GM12872 (cell line): ENCODE results near the gene HSF2.

Source experiments
- TF ChIP-seq, protein P1 (sequence below): IDR thresholded peaks from 3 replicates; pipeline ENCODE4 v1.5.1; 2011; ENCODE audit warnings: low read depth, mild to moderate bottlenecking, low read length, moderate library complexity; ENCODE audit not compliant: insufficient read depth

HSF2 gene

DNA sequence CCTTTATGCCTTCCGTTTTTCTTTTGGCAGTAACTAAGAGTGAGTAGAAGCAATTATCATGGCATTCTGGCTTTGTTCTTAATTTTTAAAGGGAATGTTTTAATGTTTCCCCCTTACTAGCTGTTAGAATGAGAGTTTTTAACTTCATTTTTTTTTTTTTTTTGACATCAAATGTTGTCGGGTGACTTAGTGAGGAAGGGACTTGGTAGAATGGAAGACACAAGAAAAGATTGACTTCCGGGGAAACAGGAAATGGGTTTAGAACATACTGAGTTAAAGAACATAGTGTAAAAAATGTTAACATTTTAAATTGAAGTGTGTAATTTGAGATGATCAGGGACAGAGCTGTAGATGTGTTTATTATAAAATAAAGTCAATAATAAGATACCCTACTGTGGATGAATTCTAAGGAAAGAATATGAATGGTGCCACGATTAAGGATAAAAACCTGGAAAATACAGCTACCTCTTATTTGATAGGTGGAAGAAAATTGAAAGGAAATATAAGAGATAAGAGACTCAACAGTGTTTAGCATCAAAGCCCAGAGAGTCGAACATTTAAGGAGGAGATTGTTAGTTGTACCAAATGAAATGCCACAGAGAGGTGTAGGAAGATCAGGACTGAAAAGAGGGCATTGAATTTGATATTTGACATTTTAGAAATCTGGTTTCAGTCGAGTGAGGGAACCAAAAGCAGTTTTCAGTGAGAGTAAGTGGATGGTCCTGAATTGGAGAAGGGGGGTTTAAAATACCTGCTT lies 9.4 kb downstream of the HSF2 start:
- TF ChIP-seq, protein P1, sequence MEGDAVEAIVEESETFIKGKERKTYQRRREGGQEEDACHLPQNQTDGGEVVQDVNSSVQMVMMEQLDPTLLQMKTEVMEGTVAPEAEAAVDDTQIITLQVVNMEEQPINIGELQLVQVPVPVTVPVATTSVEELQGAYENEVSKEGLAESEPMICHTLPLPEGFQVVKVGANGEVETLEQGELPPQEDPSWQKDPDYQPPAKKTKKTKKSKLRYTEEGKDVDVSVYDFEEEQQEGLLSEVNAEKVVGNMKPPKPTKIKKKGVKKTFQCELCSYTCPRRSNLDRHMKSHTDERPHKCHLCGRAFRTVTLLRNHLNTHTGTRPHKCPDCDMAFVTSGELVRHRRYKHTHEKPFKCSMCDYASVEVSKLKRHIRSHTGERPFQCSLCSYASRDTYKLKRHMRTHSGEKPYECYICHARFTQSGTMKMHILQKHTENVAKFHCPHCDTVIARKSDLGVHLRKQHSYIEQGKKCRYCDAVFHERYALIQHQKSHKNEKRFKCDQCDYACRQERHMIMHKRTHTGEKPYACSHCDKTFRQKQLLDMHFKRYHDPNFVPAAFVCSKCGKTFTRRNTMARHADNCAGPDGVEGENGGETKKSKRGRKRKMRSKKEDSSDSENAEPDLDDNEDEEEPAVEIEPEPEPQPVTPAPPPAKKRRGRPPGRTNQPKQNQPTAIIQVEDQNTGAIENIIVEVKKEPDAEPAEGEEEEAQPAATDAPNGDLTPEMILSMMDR: no peak

DNA sequence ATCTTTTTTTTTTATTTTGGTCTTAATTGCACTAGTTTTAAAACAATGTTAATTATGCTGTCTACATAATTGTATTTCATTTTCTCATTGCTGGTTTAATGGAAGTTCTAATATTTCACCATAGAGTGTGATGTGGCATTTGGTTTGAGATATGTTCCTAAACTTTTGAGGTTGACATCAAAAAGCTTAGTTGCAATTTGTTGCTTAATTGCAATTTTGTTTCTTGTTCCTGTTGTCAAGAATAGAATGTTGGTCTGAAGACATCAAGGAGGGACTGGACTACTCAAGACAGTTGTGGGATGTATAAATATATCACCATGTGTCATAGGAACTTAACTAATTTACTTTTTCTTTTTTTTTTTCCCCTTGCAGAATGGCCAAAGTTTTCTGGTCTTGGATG lies 12.5 kb downstream of the HSF2 start:
- TF ChIP-seq, protein P1: no peak

DNA sequence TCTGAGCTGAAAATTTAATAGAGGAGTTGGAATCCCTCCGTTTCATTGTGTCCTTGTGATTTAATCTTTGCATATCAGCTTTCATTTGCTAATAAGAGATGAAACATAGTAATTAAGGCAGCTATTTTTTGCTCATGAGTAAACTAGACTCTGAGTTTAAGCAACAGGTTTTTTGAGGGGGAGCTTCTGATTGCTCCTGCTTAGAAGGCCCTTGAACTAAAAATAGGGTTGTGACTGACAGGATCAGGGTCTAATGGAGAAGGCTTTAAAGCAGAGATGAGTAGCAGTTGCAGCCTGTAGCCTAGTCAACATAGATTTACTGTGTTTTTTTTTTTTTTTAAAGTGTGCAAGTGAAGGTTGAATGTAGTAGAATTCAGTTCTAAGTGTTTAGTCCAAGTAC lies 17.4 kb downstream of the HSF2 start:
- TF ChIP-seq, protein P1: no peak

DNA sequence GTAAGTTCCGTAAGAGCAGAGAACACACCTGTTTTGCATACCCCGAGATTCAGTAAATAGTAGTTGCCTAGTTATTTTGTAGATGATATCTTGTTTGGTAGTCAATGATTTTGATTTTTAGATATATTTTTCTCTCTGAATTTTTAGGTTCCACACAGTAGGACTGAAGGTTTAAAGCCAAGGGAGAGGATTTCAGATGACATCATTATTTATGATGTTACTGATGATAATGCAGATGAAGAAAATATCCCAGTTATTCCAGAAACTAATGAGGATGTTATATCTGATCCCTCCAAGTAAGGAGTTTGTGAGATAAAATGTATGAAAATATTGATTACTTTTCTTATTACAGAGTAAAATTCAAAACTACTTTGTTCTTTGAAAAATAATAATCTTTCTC lies 22.6 kb downstream of the HSF2 start:
- TF ChIP-seq, protein P1: no peak

DNA sequence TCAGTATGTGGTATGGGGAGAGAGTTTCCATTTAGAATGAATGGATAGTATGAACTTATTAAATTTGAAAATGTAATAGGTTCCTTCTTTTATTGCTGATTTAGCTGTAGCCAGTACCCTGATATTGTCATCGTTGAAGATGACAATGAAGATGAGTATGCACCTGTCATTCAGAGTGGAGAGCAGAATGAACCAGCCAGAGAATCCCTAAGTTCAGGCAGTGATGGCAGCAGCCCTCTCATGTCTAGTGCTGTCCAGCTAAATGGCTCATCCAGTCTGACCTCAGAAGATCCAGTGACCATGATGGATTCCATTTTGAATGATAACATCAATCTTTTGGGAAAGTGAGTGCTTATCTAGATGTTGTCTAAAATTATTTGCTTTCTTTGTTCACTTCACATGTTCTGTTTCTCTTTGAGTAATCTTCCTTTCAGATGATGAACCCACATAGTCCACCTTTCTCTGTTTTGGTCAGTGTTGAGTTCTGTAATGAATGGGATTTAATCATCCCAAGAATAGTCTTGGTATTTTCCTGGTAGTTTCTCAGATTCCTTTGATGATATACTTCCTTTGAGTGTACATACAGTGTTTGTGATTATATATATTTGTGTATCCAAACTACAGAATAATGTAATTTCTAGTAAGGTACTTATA lies 23.3 kb downstream of the HSF2 start:
- TF ChIP-seq, protein P1: no peak

DNA sequence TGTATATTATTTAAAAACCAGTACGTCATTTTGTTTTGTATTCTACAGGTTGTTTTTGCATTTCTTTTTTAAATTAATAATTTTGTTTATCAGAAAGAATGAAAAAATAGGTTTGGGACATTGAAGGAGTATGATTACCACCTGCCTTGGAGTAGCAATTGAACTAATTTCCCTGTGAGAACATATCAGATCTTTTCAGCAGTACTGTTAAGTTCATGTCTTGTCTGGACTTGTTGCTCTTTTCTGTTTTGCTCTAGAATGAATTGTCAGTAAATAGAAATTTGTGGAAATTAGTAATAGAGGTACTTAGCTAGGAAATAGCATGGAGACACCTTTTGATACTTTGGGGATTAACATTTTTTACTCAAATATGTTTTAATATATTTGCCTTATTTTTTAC lies 24.3 kb downstream of the HSF2 start:
- TF ChIP-seq, protein P1: no peak

DNA sequence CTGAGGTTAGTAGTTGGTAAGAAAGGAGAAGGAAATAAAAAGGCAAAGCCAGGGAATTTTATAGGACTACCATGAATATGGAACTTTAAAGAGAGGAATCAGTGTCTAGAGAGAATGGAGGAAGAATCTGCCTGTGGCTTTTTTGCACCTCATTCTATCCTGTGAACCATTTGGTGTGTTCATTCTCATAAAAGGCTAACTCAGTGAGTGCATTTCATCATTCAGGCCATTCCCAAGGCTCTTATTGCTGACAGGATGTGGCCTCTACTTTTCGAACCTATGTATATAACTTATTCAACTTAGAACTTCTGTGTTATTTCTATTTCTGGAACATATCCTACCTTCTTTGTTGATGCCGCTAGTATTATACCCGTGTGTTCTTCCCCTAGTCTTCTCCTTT lies 27.1 kb downstream of the HSF2 start:
- TF ChIP-seq, protein P1: no peak
